HG03342 (cell line): ENCODE results near the gene ANO1.
"Not testable (repeated sequence)": the region's sequence is repeated elsewhere in the genome, so short reads cannot be mapped to it uniquely, and the experiment has no call there.

Experiments
- ATAC-seq: cut with Tn5 transposase; IDR thresholded peaks from one replicate; pipeline ENCODE4 v1.9.1; 2021; ENCODE audit warnings: mild to moderate bottlenecking, moderate library complexity; ENCODE audit not compliant: unreplicated experiment

ANO1 gene

DNA sequence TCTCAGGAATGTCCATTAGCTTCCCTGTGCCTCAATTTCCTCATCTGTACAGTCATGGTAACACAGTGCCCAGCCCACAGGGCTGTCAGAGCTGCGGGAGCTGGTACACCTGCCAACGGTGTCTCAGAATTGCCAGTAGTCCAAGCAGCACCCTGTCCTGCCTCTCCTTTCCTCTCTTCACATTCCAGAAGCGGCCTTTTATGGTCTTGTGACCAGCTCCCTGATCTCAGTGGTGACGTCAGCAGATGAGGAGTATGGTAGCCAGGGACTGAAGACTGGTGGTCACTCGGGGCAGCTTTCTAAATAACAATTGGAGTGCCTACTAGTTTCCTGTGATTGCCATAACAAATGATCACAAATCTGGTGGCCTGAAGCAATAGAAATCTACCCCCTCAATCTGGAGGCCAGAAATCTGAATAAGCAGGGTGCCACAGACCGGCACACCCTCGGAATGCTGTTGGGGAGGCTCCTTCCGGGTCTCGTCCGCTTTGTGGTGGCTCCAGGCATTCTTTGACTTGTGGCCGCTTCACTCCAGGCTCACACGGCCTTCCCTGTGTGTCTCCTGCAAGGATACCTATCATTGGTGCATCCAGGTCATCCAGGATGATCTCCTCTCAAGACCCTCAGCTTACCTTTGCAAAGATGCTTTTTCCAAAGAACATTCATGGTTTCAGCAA lies 127.1 kb downstream of the ANO1 start:
- no peak for ATAC-seq

DNA sequence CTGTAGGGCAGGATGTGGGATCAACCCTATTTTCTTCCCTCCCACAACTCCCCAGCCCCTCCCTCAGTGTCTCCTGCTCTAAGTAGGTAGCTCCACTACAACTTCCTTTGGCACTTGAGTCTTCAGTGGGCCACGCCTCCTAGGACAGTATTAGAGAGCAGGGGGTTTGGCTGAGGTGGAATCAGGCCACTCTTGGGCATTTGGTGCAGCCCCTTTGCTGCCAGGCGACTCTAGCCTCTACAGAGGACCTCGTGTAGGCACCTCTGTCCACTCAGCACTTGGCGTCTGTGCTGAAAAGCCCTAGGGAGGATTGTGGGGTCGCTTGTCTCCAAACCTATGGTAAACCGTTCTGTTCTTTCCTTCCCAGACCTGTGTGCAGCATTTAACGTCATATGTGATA lies 127.6 kb downstream of the ANO1 start:
- no peak for ATAC-seq

DNA sequence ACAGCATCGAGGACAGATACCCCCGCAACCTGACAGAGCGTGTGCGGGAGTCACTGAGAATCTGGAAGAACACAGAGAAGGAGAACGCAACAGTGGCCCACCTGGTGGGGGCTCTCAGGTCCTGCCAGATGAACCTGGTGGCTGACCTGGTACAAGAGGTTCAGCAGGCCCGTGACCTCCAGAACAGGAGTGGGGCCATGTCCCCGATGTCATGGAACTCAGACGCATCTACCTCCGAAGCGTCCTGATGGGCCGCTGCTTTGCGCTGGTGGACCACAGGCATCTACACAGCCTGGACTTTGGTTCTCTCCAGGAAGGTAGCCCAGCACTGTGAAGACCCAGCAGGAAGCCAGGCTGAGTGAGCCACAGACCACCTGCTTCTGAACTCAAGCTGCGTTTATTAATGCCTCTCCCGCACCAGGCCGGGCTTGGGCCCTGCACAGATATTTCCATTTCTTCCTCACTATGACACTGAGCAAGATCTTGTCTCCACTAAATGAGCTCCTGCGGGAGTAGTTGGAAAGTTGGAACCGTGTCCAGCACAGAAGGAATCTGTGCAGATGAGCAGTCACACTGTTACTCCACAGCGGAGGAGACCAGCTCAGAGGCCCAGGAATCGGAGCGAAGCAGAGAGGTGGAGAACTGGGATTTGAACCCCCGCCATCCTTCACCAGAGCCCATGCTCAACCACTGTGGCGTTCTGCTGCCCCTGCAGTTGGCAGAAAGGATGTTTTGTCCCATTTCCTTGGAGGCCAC lies 128.3 kb downstream of the ANO1 start:
- no peak for ATAC-seq

DNA sequence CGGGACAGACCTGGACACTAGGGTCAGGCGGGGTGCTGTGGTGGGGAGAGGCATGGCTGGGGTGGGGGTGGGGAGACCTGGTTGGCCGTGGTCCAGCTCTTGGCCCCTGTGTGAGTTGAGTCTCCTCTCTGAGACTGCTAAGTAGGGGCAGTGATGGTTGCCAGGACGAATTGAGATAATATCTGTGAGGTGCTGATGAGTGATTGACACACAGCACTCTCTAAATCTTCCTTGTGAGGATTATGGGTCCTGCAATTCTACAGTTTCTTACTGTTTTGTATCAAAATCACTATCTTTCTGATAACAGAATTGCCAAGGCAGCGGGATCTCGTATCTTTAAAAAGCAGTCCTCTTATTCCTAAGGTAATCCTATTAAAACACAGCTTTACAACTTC lies 128.9 kb downstream of the ANO1 start:
- no peak for ATAC-seq

DNA sequence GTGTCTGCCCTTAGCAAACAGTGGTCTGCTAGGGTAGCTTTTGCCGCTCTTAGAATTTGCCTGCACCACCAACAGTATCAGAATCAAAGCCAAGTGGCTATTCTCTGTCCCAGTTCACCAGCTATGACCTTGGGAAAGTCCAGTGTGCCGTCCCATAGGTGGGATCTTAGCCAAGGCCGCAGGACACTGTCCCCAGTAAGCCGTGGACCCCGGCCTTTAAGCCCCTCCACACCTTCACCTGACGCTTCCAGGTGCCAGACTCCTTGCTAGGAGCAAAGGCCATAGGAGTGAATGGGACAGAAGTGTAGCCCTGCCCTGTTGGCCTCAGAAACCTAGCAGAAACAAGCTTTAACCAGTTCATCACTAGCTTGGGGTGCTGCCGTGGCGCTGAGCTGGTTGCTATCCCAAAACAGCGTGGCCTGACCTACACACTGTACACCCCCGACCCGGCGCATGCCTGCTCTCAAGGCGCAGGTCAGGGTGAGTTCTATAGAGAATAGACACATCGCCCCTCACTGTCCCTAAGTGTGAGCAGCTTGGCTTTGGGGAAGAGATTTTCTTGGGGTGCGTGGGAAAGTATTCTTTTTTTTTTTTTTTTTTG lies 129.5 kb downstream of the ANO1 start:
- no peak for ATAC-seq

DNA sequence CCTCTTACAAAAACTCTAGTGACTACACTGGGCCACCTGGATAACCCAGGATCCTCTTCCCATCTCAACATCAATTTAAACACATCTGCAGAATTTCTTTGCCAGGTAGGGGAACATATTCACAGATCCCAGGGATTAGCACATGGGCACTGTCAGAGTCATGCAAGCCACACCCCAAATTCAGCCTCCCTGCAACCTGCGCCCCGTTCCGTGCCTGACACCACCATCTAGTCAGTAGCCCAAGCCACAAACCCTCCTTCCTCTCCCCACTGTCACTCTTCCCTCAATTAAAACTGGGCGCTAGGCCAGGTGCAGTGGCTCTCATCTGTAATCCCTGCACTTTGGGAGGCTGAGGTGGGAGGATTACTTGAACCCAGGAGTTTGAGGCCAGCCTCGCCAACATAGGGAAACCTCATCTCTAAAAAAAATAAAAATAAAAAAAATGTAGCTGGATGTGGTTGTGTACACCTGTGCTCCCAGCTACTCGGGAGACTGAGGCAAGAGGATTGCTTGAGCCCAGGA lies 131.3 kb downstream of the ANO1 start:
- ATAC-seq: no peak

DNA sequence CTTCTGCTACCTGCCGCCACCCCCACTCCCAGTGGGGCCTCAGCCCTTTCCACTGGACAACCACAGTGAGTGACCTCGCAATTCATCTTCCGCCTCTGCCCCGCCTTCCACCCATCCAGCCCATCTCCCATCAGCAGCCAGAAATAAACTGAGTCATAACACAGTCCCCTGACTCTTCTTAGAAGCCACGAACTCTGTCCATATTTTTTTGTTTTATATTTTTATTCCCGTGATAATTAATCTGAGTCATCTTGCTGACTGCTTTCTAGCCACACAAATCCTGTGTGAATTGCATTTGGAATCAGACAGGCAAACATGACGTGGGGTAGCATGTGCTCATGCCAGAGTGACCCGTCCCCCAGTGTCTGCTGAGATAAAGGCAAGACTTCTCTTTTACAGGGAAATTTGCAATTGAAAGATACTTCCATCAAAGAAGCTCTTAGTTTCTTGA lies 132.0 kb downstream of the ANO1 start:
- ATAC-seq: no peak

DNA sequence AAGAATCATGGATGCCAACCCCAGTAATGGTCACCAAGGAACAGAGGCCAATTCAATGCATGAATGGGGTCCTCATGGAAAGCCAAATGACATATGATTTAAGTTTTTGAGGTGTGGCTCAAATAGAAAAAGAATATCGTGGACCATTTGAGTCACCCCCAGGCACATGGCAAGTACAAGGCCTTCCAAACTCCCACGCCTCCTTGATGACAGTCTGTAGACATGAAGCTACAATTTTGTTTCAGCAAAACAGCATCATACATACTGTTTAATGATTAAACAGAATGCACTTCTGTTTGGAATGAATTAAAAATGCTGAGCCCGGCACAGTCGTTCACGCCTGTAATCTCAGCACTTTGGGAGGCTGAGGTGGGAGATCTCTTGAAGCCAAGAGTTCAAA lies 132.4 kb downstream of the ANO1 start:
- no peak for ATAC-seq

DNA sequence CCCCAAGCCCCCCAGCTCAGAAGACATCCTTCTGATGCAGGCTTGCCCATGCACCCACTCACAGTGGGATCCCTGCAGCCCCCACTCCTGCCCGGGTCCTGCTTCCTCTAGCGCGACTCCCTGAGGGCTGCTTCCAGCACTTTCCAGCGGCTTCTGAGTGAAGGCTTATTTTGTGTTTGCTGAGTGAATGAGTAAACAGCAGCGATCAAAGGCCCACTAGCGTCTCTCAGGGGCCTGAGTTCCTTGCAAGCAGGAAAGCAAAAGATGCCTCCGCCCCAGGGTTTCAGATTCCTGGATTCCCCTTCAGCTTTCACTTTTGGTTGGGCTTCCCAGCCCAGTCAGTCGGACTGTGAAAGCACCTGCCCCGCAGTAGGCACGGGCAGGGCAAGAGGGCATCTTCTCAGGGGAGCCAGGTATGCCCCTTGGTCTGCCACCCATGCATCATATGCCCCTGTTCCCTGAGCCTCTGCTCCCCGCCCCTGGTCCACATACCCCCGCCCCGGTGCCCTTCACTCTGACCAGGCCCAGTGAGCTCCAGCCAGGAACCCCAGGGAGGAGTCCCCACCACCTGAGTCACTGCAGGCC lies 134.2 kb downstream of the ANO1 start:
- ATAC-seq: no peak

DNA sequence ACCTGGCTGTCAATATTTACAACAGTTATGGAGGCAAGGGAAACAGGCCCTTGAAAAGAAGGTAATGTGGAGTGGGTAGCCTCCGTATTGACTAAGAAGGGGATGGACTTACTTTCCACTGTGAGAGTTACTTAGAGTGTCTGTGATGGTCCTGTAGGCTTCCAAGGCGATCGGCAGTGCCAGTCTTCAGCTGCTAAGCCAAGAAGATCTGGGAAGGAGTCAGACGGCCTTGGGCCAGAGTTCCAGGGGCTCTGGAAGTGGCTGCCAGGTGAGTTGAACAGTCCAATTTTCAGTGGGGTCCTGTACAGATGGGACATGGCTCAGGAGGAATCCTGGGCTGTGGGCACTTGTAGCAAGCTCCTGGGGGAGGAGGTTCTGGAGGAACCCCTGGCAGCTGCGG lies 139.3 kb downstream of the ANO1 start:
- not testable (repeated sequence) for ATAC-seq

DNA sequence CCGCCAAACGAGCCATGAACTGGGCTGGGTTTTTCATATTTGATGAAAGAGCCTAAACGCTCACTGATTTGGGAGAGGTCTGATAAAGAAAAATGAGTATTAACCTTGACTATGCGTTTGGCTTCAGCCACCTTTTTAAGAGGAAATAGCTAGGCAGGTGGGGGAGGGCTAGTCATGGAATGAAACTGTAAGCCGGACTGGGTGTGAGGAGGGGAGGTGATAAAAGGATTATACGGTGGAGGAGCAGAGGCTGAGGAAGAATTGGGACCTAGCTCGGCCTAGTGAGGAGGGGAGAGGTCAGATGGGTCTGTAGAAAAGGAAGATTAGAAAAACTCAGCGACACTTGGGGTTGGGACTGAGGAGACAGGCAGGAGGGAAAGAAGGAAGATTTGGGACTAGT lies 140.0 kb downstream of the ANO1 start:
- ATAC-seq: not testable (repeated sequence)

DNA sequence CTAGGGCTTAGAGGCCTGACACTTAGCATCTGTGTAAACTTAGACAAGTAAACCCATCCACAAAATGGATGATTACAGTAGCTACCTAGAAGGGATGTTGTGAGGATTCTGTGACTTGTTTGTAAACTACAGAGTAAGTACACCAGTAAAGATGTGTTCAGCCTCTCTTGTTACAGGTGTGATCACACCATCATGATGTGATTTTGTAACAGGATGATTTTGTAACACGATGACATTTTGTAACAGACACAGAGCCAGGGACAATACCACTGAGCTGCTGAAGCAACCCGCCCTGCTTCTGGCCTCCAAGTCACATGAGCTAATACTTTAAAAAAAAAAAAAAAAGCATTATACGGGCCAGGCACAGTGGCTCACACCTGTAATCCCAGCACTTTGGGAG lies 142.0 kb downstream of the ANO1 start:
- no peak for ATAC-seq

DNA sequence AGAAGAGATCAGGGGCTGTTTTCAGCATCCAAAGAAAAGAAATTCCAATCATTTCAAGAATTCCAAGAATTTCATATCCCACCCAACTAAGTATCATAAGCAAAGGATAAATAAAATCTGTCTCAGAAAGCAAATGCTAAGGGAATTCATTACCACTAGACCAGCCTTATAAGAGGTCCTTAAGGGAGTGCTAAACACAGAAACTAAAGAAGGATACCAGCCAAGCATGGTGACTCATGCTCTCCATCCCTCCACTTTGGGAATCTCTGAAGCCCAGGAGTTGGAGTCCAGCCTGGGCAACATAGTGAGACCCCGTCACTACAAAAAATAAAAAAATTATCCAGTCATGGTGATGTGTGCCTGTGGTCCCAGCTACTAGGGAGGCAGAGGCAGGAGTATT lies 142.8 kb downstream of the ANO1 start:
- no peak for ATAC-seq

DNA sequence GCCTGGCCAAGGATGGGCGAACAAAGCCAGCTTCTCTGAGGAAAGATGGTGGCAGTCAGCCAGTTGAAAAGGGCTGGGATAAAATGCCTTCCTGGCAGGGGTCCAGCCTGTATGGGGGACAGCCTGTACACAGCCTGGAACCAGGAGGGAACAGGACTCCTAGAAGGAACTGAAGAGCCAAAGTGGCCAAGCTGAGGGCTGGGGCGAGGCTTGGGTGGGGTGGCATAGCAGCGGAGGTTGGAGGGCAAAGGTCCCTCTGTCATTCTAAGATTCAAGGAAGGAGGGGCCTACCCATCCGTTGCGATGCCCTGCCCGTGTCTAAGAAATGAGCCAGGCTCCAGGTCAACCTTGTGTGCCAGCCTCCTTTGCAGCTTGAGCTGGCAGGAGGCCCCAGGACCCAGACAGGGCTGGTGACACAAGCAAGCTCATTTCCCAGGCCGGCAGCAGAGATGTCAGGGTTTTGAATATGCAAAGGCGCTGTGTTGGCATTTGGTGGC lies 147.6 kb downstream of the ANO1 start:
- ATAC-seq: no peak

DNA sequence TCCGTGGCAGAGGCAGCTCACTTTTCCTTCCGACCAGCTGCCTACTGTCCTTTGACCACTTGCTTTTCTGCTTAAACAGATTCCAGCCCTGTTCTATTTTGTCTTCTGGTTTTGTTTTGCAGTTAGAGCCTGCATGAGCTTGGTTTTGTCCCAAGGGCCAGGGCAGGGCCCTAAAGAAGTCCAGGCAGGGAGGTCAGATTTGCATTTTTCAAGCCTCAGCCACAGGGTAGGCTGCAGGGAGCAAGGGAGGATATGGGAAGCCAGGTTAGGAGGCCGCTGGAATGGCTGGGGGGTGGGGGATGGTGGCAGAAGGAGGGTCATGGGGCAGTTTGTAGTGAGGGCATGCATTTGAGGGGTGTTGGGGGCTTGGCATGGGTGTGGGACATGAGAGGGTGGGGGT lies 148.1 kb downstream of the ANO1 start:
- no peak for ATAC-seq

DNA sequence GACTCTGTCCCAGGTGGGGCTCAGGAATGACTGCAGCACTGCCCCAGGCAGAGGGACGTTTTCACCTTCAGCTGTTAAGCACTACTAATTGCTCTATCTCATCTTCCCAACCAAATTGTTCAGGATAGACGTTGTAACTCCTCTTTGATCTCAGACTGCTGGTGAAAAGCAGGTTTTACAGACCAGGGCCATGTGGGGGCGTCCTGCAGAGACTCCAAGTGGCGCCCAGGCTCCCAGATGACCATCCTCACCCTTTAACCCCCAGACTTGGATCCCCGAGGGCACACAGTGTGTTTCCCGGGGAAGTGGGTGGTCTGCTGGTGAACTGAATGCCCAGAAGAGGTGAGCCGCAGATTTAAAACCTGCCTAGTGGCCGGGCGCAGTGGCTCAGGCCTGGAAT lies 148.8 kb downstream of the ANO1 start:
- ATAC-seq: no peak

DNA sequence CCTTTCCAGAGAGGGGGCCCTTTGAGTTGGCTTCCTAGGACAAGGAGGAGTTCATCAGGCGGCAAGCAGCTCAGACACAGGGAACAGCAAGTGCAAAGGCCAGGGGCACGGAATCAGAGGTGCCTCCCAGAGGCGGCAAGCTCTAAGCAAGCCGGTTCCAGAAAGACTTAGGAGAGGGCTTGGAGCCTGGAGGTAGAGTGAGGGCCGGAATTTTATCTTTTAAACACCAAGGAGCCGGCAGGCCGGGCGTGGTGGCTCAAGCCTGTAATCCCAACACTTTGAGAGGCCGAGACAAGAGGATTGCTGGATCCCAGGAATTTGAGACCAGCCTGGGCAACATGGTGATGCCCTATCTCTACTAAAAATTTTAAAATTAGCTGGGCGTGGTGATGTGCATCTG lies 151.6 kb downstream of the ANO1 start:
- no peak for ATAC-seq

DNA sequence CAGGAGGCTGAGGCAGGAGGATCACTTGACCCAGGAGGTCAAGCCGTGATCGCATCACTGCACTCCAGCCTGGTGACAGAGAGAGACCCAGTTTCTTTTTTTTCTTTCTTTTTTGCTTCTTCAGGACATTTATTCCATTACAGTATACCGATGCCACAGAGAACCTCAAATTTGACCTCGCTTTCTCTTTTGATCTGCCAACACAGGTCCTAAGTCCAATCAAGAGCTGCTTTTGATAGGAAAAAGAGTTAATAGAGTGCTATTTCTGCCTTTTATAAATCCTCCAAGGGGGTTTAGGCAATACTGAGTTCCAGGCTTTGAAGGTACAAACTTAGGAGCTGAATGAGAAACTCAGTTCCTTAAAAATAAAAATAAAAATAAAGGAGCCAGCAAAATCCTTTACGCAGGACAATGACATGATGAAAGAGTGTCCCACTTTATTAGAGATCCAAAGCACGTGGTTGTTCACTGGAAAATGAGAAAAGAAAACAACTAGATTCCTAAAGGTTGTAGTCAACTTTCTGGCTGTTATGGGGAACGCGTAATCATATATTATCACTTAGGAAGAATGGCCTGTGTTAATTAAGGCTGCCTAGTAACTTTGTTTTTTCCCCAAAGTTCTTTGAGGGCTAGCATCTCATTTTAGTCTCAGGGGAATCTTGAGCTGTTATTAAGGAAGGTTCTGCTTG lies 152.2 kb downstream of the ANO1 start:
- ATAC-seq: no peak

DNA sequence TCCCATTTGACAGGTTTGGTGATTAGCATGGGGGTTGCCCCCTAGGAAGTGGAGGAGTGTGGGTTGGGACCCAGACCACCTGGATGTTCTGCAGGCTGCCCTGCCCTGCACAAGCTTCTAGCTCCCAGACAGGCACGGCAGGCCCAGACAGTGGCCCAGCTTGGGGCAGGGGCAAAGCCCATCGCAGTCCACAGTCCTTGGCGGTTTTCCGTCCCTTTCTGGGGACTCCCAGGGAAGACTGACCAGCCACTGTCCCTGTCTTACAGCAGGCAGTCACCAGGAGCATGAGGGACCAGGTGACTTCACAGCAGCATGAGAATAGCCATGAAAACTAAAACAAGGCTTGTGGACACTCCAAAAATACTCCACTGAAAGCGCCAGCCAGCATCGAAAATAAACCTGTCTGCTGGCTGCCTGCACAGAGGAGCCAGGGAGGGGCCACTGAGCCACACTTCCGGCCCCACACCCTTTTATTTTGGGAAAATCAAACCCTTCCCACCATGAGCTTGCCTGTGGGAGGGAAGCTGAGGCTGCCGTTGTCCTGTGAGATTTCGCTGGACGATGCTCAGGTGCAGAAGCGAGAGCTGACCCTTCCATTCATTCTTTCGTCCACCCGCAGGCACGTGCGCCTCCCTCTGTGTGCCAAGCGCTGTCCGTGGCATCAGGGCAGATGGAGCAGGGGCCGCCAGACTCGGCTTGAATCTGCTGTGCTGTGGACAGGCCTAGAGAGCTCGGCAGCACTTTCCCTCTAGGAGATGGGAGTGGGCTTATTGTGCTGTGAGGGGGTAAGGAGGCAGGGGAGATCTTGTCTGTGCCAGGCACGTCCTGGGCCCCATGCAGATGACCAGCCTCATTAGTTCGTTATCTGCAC lies 153.0 kb downstream of the ANO1 start:
- ATAC-seq: no peak

DNA sequence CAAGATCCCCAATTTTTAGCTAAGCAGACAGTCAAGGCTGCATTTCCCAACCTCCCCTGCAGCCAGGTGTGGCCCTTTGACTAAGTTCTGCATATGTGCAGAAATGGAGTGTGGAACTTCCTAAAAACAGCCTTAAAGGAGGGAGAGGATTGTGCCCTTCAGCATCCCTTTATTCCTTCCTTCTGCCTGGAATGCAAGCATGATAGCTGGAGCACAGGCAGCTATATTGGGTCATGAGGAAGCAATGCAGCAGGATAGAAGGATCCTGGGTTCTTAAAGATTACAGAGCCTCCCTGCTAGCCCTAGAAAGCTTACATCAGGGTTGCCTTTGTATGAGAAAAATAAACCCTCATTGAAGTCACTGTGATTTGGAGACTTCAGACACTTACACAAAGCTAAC lies 154.9 kb downstream of the ANO1 start:
- no peak for ATAC-seq
